K562 (cell line): Measurements from ENCODE around the gene SIT1. TPM values are rescaled to one million over a fixed set of nuclear protein-coding genes. Genes with fewer than 3 reads are reported as not detected.

Experiments
- ARID4B ChIP-seq: sonication (generic); formaldehyde crosslinking; IDR thresholded peaks from 2 replicates; pipeline ENCODE4 v1.8.0; 2022; ENCODE audit warnings: mild to moderate bottlenecking, missing genetic modification reagents
- CBX8 ChIP-seq: fragments of 200-600 bp; sonication (generic); IDR thresholded peaks from 2 replicates; pipeline ENCODE4 v1.6.1; 2012; ENCODE audit warnings: borderline replicate concordance, mixed run types, low read depth, mild to moderate bottlenecking, moderate library complexity, mixed read lengths, low read length, control low read depth, inconsistent platforms; ENCODE audit not compliant: poor library complexity, severe bottlenecking; ENCODE audit errors: extremely low read depth
- CCNT2 ChIP-seq: IDR thresholded peaks from 2 replicates; pipeline ENCODE4 v1.6.1; 2011; ENCODE audit warnings: borderline replicate concordance, low read depth, mild to moderate bottlenecking, moderate library complexity, mixed read lengths, low read length; ENCODE audit not compliant: insufficient read length; ENCODE audit errors: extremely low read depth
- CEBPZ ChIP-seq: fragments of 150-350 bp; IDR thresholded peaks from 2 replicates; pipeline ENCODE4 v1.6.1; 2014; ENCODE audit warnings: low read depth, mild to moderate bottlenecking, low read length, borderline replicate concordance
- EGR1 ChIP-seq: fragments of 450-650 bp; conservative IDR thresholded peaks from 2 replicates; pipeline ENCODE4 v1.6.1; 2017; ENCODE audit warnings: mild to moderate bottlenecking
- ESRRA ChIP-seq: fragments of 450-650 bp; IDR thresholded peaks from 2 replicates; pipeline ENCODE4 v1.6.1; 2014; ENCODE audit warnings: low read depth, mild to moderate bottlenecking, moderate library complexity, borderline replicate concordance
- ESRRB ChIP-seq: fragments of 250-450 bp; sonication (Bioruptor Pico); IDR thresholded peaks from 2 replicates; pipeline ENCODE4 v1.5.0; 2020; ENCODE audit warnings: mild to moderate bottlenecking, moderate library complexity, borderline replicate concordance
- ETV5 ChIP-seq: sonication (generic); formaldehyde crosslinking; IDR thresholded peaks from 2 replicates; pipeline ENCODE4 v1.4.0; 2020; ENCODE audit warnings: low read depth, mild to moderate bottlenecking, missing genetic modification reagents
- GATAD2A ChIP-seq: fragments of 450-650 bp; IDR thresholded peaks from 2 replicates; pipeline ENCODE4 v1.6.1; 2017
- KDM5B ChIP-seq: fragments of 200-600 bp; sonication (generic); IDR thresholded peaks from 2 replicates; pipeline ENCODE4 v1.6.1; 2012; ENCODE audit warnings: low read depth, mild to moderate bottlenecking, moderate library complexity, low read length, control low read depth, inconsistent platforms; ENCODE audit not compliant: insufficient replicate concordance
- MAZ ChIP-seq, 2 experiments: fragments of 450-650 bp in 1 of 2; sonication (generic) in 1 of 2; formaldehyde crosslinking; IDR thresholded peaks in 1 of 2; conservative IDR thresholded peaks in 1 of 2; 2 replicates each; pipeline versions ENCODE4 v1.4.0 to v1.5.0; 2020; ENCODE audit warnings: mild to moderate bottlenecking in 1 of 2, missing genetic modification reagents in 1 of 2
- MNT ChIP-seq, 2 experiments: fragments of 450-650 bp; conservative IDR thresholded peaks; 2 replicates each; pipeline ENCODE4 v1.6.1; 2017; ENCODE audit warnings: mild to moderate bottlenecking in 2 of 2, moderate library complexity in 2 of 2
- RBM25 ChIP-seq: fragments of 200-400 bp; formaldehyde crosslinking; IDR thresholded peaks from 2 replicates; pipeline ENCODE4 v1.6.1; 2018; ENCODE audit warnings: low read length, low read depth, moderate library complexity; ENCODE audit not compliant: severe bottlenecking
- SMAD3 ChIP-seq: fragments of 450-650 bp; formaldehyde crosslinking; conservative IDR thresholded peaks from 2 replicates; pipeline ENCODE4 v1.4.0; 2020; ENCODE audit warnings: mild to moderate bottlenecking
- TSC22D4 ChIP-seq: fragments of 450-650 bp; IDR thresholded peaks from 2 replicates; pipeline ENCODE4 v1.6.1; 2016; ENCODE audit warnings: missing genetic modification characterization, missing biosample characterization, control low read depth
- WHSC1 ChIP-seq: IDR thresholded peaks from one replicate; pipeline ENCODE4 v1.6.1; 2012; ENCODE audit warnings: low read length, control low read depth, inconsistent platforms
- polyA plus RNA-seq, 8 experiments: library from polyadenylated mRNA; depleted of rRNA in 4 of 8; stranded (reverse) in 5 of 8; unstranded in 3 of 8; fragments of >200 nt; fragmentation: Nextera tagmentation in 2 of 8; fragmentation: Illumina TruSeq in 1 of 8; extraction: Ambion mirVana in 2 of 8; extraction: Trizol in 1 of 8; gene quantifications; 2 replicates each; pipeline versions ENCODE4 v1.2.1 to v1.2.3, GENCODE V29; 2011 to 2014; ENCODE audit warnings: inconsistent platforms in 1 of 8, missing spikeins in 1 of 8
- total RNA-seq, 7 experiments: library from RNA; depleted of rRNA in 6 of 7; stranded (reverse); fragments of >200 nt in 6 of 7; fragmentation: Illumina TruSeq in 2 of 7; extraction: Trizol in 2 of 7; gene quantifications; 2 replicates each; pipeline versions ENCODE4 v1.2.1 to v1.2.3, GENCODE V29; 2011 to 2021; ENCODE audit warnings: low replicate concordance in 1 of 7

SIT1 gene
- total and polyA plus RNA-seq, 9 of the 15 experiments (the other 6 are each of a cell fraction or from before 2014, with no cell fraction given) = not detected

GRCh38 chr9:35646533-35647265 lies 4.0 kb downstream of the SIT1 start (continued):
- TF ChIP-seq EGR1 (peak; percentile 88), MNT (conservative IDR thresholded peaks at IDR 0.05) (peak; percentile 24 to 55; a peak in 1 of 4 replicates), MAZ (CRISPR knock-in tag; conservative IDR thresholded peaks at IDR 0.05 in 1 of 2, IDR thresholded peaks at IDR 0.05 in 1 of 2) (peak; percentile 56 to 70; a peak in 3 of 4 replicates), ESRRB (CRISPR knock-in tag) (no peak), ESRRA (peak; percentile 16; the same call in 1 of the 2 replicates), CCNT2 (peak; percentile 52), GATAD2A (no peak), CBX8 (no peak), TSC22D4 (no peak), ARID4B (0 out of 2 replicates have a peak, but pooled peaks have one; percentile 48), ETV5 (CRISPR knock-in tag) (0 out of 2 replicates have a peak, but pooled peaks have one; percentile 40), KDM5B (peak; percentile 66), SMAD3 (CRISPR knock-in tag) (no peak), WHSC1 (no peak), CEBPZ (no peak), RBM25 (no peak)
